Stimulated activated CD4-positive, alpha-beta T cell treated with anti-CD3 and anti-CD28 coated beads, Interleukin-1b, Interleukin-23, amount 100 ng/mL, for 4 hours (primary cell): ENCODE measurements around the gene CHRNA3.

ENCODE experiments used
- DNase-seq, 2 donors: peaks; one replicate each; pipeline ENCODE4 v3.0.0-alpha.2; 2020; ENCODE audit warnings: low read depth in 2 of 2

The CHRNA3 gene

DNA sequence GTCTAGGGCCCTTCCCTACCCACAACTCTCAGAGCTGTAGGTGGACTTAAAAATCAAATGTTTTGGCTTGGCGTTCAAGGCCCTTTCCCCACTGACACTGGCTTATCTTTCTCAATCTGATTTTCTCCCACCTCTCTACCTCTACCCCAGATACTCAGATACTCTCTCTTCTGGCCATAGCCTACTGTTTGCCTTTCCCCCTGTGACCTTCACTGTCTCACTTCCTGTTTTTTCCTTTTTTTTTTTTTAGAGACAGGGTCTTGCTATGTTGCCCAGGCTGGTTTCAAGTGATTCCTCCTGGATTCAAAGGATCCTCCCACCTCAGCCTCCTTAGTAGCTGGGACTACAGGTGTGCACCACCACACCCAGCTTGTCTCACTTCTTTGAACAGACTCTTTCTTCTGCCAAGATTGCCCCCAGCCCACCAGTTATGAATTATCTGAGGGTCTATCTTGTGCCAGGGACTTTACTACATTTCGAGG is 15.6 kb upstream of the CHRNA3 start:
- DNase-seq = no peak

GRCh38 chr15:78635346-78635745 is 14.6 kb upstream of the CHRNA3 start:
- no peak for DNase-seq

DNA sequence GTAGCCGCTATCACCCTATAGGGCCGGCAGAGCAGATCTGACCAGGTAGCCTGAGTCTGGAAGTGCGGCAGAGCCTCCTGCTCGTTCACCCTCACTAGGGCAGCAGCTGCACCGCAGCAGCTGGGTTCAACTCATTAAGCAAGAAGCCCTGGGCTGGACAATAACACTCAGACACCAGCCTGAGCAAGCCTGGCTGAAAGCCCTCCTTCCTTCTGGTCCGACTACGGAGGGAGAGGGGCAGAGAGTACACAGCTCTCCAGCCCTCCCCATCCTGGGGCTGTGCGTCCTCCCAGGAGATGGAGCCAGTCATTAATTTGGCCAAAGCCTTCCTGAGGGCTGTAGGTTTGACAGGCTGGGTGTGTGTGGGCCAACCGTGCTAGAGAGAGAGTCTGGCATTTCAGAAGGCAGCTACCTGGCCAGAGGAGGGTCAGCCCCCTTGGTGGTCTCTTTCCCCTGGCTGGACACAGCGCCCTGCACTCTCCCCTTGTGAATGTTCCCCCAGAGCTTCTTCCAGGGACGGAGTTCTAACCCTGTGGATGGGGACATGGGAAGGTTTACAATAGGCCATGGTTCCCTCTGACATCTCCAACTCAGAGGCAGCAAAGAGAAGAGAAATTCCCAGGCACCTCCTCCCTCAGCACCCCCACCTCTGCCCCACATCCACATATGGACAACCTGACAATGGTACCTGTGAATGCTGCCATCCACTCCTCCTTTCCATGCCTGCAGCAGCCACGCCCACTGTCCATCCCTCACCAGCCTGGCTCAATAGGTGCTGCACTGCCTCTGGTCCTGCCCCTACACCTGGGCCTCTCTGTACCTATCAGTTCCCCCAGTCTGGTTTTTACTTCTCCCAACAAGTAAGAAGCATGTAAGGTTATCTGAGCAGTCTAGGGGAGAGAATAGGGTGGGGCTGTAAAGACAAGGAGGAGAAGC is 13.7 kb upstream of the CHRNA3 start:
- no peak for DNase-seq

- no peak for DNase-seq
Observed at GRCh38 chr15:78633348-78633747, 12.6 kb upstream of the CHRNA3 start.

DNA sequence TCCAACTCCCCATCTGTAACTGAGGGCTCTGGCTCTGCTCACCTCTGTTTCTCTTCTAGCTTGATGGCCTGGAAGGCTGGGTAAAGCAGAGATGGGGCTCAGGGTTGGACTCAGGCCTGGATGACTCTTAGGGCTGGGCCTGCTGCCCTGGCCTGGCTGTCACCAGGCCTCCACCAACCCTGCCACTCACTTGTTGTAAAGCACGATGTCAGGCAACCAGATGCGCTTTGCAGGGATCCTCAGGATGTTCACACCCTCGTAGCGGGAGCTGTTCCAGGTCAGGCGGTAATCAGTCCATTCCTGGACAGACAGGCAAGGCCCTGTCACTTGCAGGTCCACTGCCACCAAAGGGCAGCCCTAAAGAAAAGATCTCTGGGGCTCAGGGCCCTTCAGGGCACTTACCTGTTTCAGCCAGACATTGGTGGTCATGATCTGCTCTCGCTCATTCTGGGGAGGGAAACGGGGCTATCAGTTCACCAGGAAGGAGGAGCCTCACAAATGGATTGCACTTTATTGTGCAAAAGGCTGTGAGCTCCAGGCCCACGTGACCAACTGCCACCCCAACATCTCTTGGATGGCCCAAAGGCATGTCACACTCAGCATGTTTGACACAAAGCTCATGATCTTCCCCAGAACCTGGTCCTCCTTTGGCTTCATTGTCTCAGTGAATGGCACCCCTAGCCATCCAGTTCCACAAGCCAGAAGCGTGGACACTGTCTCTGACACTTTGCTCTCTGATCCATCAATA is 10.3 kb upstream of the CHRNA3 start:
- DNase-seq = no peak

DNA sequence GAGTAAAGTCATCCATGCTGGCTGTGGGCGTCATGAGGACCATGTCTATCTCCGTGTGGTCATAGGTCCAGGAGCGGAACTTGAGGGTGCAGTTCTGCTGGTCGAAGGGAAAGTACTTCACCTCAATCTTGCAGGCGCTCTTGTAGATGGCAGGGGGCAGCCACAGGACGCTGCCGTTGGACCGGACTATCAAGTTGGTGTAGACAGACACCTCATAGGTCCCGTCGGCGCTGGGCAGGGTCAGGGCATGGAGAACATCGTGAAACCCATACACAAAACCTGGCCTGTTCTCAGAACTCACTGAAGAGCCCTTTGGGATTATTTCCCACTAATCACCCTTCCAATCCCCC is 8.9 kb upstream of the CHRNA3 start:
- DNase-seq = no peak

GRCh38 chr15:78629031-78629715 is 8.4 kb upstream of the CHRNA3 start:
- no peak for DNase-seq

DNA sequence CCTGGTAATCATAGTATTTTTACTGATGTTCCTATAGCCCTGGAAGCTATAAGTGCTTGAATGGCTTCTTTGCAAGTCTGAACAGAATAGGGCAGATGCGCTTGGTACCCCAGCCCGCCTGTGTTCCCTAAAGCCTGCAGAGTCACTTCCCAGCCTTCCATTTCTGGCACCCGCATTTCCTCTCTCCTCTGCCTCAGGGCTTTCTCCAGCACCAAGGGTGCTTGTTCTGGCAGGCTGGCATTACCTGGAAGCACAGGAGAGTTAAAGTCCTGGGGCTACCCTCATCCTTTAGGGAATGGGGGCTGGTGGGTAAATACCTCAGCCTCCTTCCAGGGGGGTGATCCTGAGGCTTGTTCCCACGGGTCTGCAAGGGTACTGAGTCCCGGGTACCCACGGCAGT is 7.4 kb upstream of the CHRNA3 start:
- DNase-seq = no peak

DNA sequence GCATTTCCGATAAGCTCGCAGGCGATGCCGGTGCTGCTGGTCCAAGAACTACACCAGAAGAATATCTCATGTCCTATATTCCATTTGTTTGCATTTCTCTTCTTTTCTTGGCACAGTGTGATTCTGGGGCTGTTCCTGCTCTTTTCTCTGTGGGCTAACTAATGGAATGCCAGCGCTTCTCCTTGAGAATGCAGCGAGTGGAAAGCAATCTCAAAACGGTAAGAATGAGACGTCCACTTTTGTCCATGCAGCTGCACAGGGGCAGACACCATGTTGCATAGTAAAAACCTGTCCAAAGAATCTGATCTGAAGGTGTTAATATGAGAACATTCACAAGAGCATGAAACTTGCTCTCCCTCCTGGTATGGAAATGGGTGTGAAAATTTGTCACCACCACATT is 6.6 kb upstream of the CHRNA3 start:
- no peak for DNase-seq

GRCh38 chr15:78626381-78626995 is 5.7 kb upstream of the CHRNA3 start:
- no peak for DNase-seq

GRCh38 chr15:78625606-78626280 is 4.9 kb upstream of the CHRNA3 start:
- no peak for DNase-seq

- DNase-seq = no peak
Observed at GRCh38 chr15:78624651-78625590, 4.1 kb upstream of the CHRNA3 start.

GRCh38 chr15:78623786-78624497 is 3.1 kb upstream of the CHRNA3 start:
- DNase-seq = no peak

DNA sequence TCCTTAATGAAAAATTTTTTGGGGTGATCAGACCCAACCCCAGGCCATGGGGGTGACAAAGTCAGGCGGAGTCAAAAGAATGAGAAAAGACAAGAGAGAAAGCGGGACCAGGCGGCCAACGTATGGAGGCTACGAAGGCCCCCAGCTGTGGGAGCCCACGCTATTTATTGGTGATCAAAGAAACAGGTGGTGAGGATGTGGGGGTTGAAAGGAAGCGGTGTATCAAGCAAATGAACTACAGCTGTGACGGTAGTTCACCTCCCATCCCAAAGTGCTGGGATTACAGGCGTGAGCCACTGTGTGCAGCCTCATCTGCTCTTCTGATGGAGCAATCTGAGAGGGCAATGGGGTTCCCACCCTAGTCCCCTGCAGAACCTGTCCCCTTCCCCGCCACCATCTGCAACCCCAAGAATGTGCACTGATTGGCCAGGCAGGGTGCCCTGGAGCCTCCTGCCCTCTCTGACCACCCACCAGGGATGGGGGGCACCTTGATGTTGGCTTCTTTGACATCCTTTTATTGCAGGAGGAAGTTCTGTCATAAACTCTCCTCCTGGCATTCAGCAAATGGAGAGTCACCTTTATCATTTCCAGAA is 1.1 kb upstream of the CHRNA3 start:
- no peak for DNase-seq

DNA sequence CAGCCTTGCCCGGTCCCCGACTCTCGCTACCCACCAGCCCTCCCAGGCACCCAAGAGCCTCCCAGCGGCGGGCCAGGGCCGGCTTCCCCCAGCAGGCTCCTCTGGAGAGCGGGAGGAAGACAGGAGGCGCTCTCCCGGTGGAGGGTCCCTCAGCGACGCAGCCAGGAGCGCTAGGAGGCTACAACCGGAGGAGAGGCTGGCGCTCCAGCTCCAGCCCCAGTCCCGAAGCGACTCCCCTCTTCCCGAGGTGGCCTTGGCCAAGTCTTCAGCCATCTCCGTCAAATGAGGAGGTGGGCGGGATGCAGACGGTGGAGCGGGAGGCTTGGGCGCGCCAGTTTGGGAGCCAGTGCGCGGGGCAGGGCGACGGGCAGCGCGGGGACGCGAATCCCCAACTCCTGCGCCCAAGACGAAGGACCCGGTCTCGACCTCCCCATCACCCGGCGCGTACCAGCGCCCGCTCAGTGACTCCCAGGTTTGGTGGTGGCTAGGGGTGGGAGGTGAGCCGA is 722 bp downstream of the CHRNA3 start:
- no peak for DNase-seq

GRCh38 chr15:78619022-78619950 is 1.5 kb downstream of the CHRNA3 start:
- DNase-seq = no peak

- peak; percentile 67 to 81 for DNase-seq
Observed at GRCh38 chr15:78618490-78618934, 2.3 kb downstream of the CHRNA3 start.

DNA sequence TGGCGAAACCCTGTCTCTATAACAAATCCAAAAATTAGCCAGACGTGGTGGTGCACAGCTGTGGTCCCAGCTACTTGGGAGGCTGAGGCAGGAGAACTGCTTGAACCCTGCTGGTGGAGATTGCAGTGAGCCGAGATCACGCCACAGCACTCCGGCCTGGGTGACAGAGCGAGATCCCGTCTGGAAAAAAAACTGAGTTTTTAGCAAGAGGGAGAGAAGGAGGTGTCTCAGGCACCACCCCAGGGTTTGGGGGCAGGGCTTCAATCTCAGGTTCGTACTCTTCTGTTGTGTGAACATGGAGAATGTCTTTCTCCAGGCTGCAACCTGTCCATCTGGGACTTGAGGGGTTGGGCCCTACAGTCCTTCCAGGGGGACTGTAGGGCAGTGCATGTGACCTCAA is 2.7 kb downstream of the CHRNA3 start:
- DNase-seq = no peak
